ENCODE results near the gene TMEM240. TPM values are rescaled to one million over a fixed set of nuclear protein-coding genes. Genes with fewer than 3 reads are reported as not detected.
"Not testable (repeated sequence)": the region's sequence is repeated elsewhere in the genome, so short reads cannot be mapped to it uniquely, and the experiment has no call there.

Gene TMEM240
- total and polyA plus RNA-seq, 4 donors = 0.14 to 0.33 (median 0.33) TPM; not detected in 1

- Histone ChIP-seq H3K4me1 (ENCODE audit: control insufficient read depth in 4 of 4, insufficient read depth in 4 of 4, low read length in 3 of 4) (peaks cover 0 to 5% (median 3%) of the 10 kb centered on the region in 4 donors), H3K27ac (ENCODE audit: low read depth in 1 of 2, low read length in 2 of 2) (no peak overlapping the region), H3K9ac (ENCODE audit: low read depth in 1 of 2, low read length in 2 of 2) (no peak overlapping the region), H3K4me3 (ENCODE audit: low read depth in 1 of 3, low read length in 3 of 3) (no peak overlapping the region), H3K9me3 (ENCODE audit: control insufficient read depth in 4 of 4, low read length in 3 of 4) (peaks cover 0 to 2% (median 0%) of the 10 kb centered on the region in 4 donors), H3K36me3 (ENCODE audit: control insufficient read depth in 4 of 4, insufficient read depth in 3 of 4, low read depth in 1 of 4, low read length in 3 of 4) (peaks cover 0 to 22% (median 9%) of the 10 kb centered on the region in 4 donors), H3K27me3 (ENCODE audit: control insufficient read depth in 4 of 4, insufficient read depth in 4 of 4, low read length in 3 of 4) (no peaks in the 10 kb centered on the region)
- WGBS = 96% methylated on average over 31 of the region's 31 CpGs
- DNase-seq (ENCODE audit: low spot score) = no peak
- TF ChIP-seq EGR1 (IDR thresholded peaks at IDR 0.05; ENCODE audit: low read depth in 2 of 2) (no peak), HNF4G (IDR thresholded peaks at IDR 0.05) (no peak), REST (IDR thresholded peaks at IDR 0.05) (no peak), GABPA (IDR thresholded peaks at IDR 0.05 in 1 of 2, conservative IDR thresholded peaks at IDR 0.05 in 1 of 2) (no peak), RXRA (IDR thresholded peaks at IDR 0.05) (no peak), NR2F2 (IDR thresholded peaks at IDR 0.05) (no peak), TAF1 (conservative IDR thresholded peaks at IDR 0.05) (no peak), ZBTB33 (IDR thresholded peaks at IDR 0.05) (no peak), MAX (IDR thresholded peaks at IDR 0.05) (no peak), SP1 (IDR thresholded peaks at IDR 0.05) (no peak), YY1 (IDR thresholded peaks at IDR 0.05) (no peak), CTCF (IDR thresholded peaks at IDR 0.05; ENCODE audit: low read depth, low read length, missing input control) (no peak), FOXA1 (IDR thresholded peaks at IDR 0.05) (no peak), JUND (IDR thresholded peaks at IDR 0.05) (no peak), HNF4A (conservative IDR thresholded peaks at IDR 0.05) (no peak), ATF3 (IDR thresholded peaks at IDR 0.05) (no peak), FOXA2 (IDR thresholded peaks at IDR 0.05) (no peak), RAD21 (IDR thresholded peaks at IDR 0.05) (no peak)
These were observed 13.2 kb downstream of the TMEM240 start for GRCh38 chr1:1527092-1527816.

GRCh38 chr1:1526476-1526875 is 13.9 kb downstream of the TMEM240 start:
- not testable (repeated sequence) for H3K9ac ChIP-seq (ENCODE audit: low read depth in 1 of 2, low read length in 2 of 2); H3K27me3 ChIP-seq (ENCODE audit: control insufficient read depth in 4 of 4, insufficient read depth in 4 of 4, low read length in 3 of 4); DNase-seq (ENCODE audit: low spot score); H3K27ac ChIP-seq (ENCODE audit: low read depth in 1 of 2, low read length in 2 of 2); H3K4me1 ChIP-seq (ENCODE audit: control insufficient read depth in 4 of 4, insufficient read depth in 4 of 4, low read length in 3 of 4); H3K9me3 ChIP-seq (ENCODE audit: control insufficient read depth in 4 of 4, low read length in 3 of 4); H3K4me3 ChIP-seq (ENCODE audit: low read depth in 1 of 3, low read length in 3 of 3)
- H3K36me3 ChIP-seq (ENCODE audit: control insufficient read depth in 4 of 4, insufficient read depth in 3 of 4, low read depth in 1 of 4, low read length in 3 of 4) = peaks cover 0 to 22% (median 10%) of the 10 kb centered on the region in 4 donors
- 96% methylated on average over 17 of the region's 21 CpGs for whole genome bisulfite sequencing

All from liver (tissue), 9 donors.